Brain pericyte (primary cell): Measurements from ENCODE around the gene OR4X2.
"Not testable (repeated sequence)": the region's sequence is repeated elsewhere in the genome, so short reads cannot be mapped to it uniquely, and the experiment has no call there.

Experiments
- DNase-seq: peaks from one replicate; pipeline ENCODE4 v3.0.0-alpha.2; 2012; ENCODE audit warnings: low read depth, low spot score

The OR4X2 gene

GRCh38 chr11:48244804-48245203 is at the start of gene OR4X2:
Gene OR4X2, plus strand, starts transcription at chr11:48245104. Its CDS starts 0 bp downstream, at chr11:48245104.
- DNase-seq, result no peak

GRCh38 chr11:48207881-48208280 is 37.0 kb upstream of the OR4X2 start:
- DNase-seq, result no peak

GRCh38 chr11:48210052-48210451 is 34.9 kb upstream of the OR4X2 start:
- no peak for DNase-seq

- no peak for DNase-seq
These were observed 28.4 kb upstream of the OR4X2 start, which contains the start of gene OR4B1 for GRCh38 chr11:48216510-48216909. Gene OR4B1, plus strand, starts transcription at chr11:48216810. Its CDS starts 0 bp downstream, at chr11:48216810.

- no peak for DNase-seq
These were observed 16.1 kb upstream of the OR4X2 start for GRCh38 chr11:48228761-48229160.

- not testable (repeated sequence) for DNase-seq
These were observed 14.8 kb upstream of the OR4X2 start for GRCh38 chr11:48230057-48230456.

- DNase-seq, result no peak
These were observed 7.2 kb upstream of the OR4X2 start for GRCh38 chr11:48237727-48238126.

- DNase-seq, result no peak
These were observed 2.4 kb upstream of the OR4X2 start for GRCh38 chr11:48242501-48242900.

- DNase-seq, result no peak
These were observed 4.0 kb downstream of the OR4X2 start for GRCh38 chr11:48248902-48249301.

GRCh38 chr11:48261600-48261999 is 16.7 kb downstream of the OR4X2 start:
- DNase-seq, result no peak

GRCh38 chr11:48263423-48263911 is 18.6 kb downstream of the OR4X2 start, which contains the start of gene OR4X1:
Gene OR4X1, plus strand, starts transcription at chr11:48263861. Its CDS starts 0 bp downstream, at chr11:48263861.
- DNase-seq, result no peak

GRCh38 chr11:48270621-48271020 is 25.7 kb downstream of the OR4X2 start:
- DNase-seq, result no peak

- no peak for DNase-seq
These were observed 27.7 kb downstream of the OR4X2 start for GRCh38 chr11:48272606-48273005.
